HepG2 (cell line): ENCODE measurements around the gene RREB1. TPM values are rescaled to one million over a fixed set of nuclear protein-coding genes. Genes with fewer than 3 reads are reported as not detected.

Experiments
- AHDC1 ChIP-seq: sonication (generic); formaldehyde crosslinking; IDR thresholded peaks from 2 replicates; pipeline ENCODE4 v1.5.1; 2020; ENCODE audit warnings: mild to moderate bottlenecking, missing genetic modification reagents, borderline replicate concordance
- ERF ChIP-seq: IDR thresholded peaks from 2 replicates; pipeline ENCODE4 v1.6.1; 2018; ENCODE audit warnings: missing biosample characterization, missing genetic modification reagents
- ETV5 ChIP-seq: IDR thresholded peaks from 2 replicates; pipeline ENCODE4 v1.6.1; 2018; ENCODE audit warnings: missing biosample characterization, missing genetic modification reagents, inconsistent platforms, borderline replicate concordance
- FOXA3 ChIP-seq: IDR thresholded peaks from 2 replicates; pipeline ENCODE4 v1.6.1; 2016; ENCODE audit warnings: missing genetic modification reagents, missing compliant biosample characterization
- HDAC1 ChIP-seq: sonication (generic); formaldehyde crosslinking; IDR thresholded peaks from 2 replicates; pipeline ENCODE4 v1.5.1; 2020; ENCODE audit warnings: mild to moderate bottlenecking, missing genetic modification reagents
- MIXL1 ChIP-seq: IDR thresholded peaks from 2 replicates; pipeline ENCODE4 v1.6.1; 2016
- NFIC ChIP-seq: IDR thresholded peaks from 2 replicates; pipeline ENCODE4 v1.6.1; 2012; ENCODE audit warnings: mild to moderate bottlenecking, low read length, inconsistent platforms
- NR2F6 ChIP-seq, 2 experiments: IDR thresholded peaks; 2 replicates each; pipeline ENCODE4 v1.6.1; 2016; ENCODE audit warnings: antibody characterized with exemption in 1 of 2, mild to moderate bottlenecking in 1 of 2
- PATZ1 ChIP-seq: sonication (generic); formaldehyde crosslinking; IDR thresholded peaks from 2 replicates; pipeline ENCODE4 v1.4.0; 2020; ENCODE audit warnings: missing genetic modification reagents
- RBAK ChIP-seq: sonication (generic); formaldehyde crosslinking; IDR thresholded peaks from 2 replicates; pipeline ENCODE4 v1.5.1; 2020; ENCODE audit warnings: mild to moderate bottlenecking, missing genetic modification reagents
- RXRB ChIP-seq: IDR thresholded peaks from 2 replicates; pipeline ENCODE4 v1.6.1; 2016; ENCODE audit warnings: borderline replicate concordance, missing genetic modification reagents, missing compliant biosample characterization
- ZFX ChIP-seq: sonication (generic); formaldehyde crosslinking; IDR thresholded peaks from 2 replicates; pipeline ENCODE4 v1.4.0; 2020; ENCODE audit warnings: mild to moderate bottlenecking, low read depth, missing genetic modification reagents, moderate library complexity
- ZNF20 ChIP-seq: sonication (generic); formaldehyde crosslinking; IDR thresholded peaks from 2 replicates; pipeline ENCODE4 v1.4.0; 2020; ENCODE audit warnings: mild to moderate bottlenecking, moderate library complexity, missing genetic modification reagents
- ZNF281 ChIP-seq: sonication (generic); formaldehyde crosslinking; IDR thresholded peaks from 2 replicates; pipeline ENCODE4 v1.4.0; 2020; ENCODE audit warnings: missing genetic modification reagents, borderline replicate concordance
- ZNF564 ChIP-seq: sonication (generic); formaldehyde crosslinking; IDR thresholded peaks from 2 replicates; pipeline ENCODE4 v1.8.1; 2023; ENCODE audit warnings: mild to moderate bottlenecking, missing genetic modification reagents
- ZNF616 ChIP-seq: sonication (generic); formaldehyde crosslinking; IDR thresholded peaks from 2 replicates; pipeline ENCODE4 v1.5.0; 2020; ENCODE audit warnings: low read depth, mild to moderate bottlenecking, missing genetic modification reagents
- polyA plus RNA-seq, 8 experiments: library from polyadenylated mRNA; depleted of rRNA in 3 of 8; stranded (reverse) in 7 of 8; unstranded in 1 of 8; fragments of >200 nt; fragmentation: Illumina TruSeq in 4 of 8; extraction: Trizol in 4 of 8; gene quantifications; 2 replicates each; pipeline versions ENCODE4 v1.2.1 to v1.2.3, GENCODE V29; 2011 to 2016; ENCODE audit warnings: low read depth in 4 of 8, missing spikeins in 1 of 8, mixed read lengths in 1 of 8; ENCODE audit not compliant: insufficient read depth in 1 of 8
- total RNA-seq, 5 experiments: library from RNA; depleted of rRNA; stranded (reverse); fragments of >200 nt; fragmentation: Illumina TruSeq; extraction: Trizol; gene quantifications; 2 replicates each; pipeline ENCODE4 v1.2.3, GENCODE V29; 2016; ENCODE audit warnings: low read depth in 1 of 5

The RREB1 gene
- total and polyA plus RNA-seq, 2 of the 13 experiments (the other 11 are each of a cell fraction or from before 2014, with no cell fraction given), result 6.1 to 23.2 TPM

- peak; percentile 25; the same call in 1 of the 2 replicates for TF ChIP-seq ZNF281 (CRISPR knock-in tag)
- TF ChIP-seq MIXL1 (CRISPR knock-in tag), result 0 out of 2 replicates have a peak, but pooled peaks have one; percentile 64
- peak; percentile 48; the same call in 1 of the 2 replicates for TF ChIP-seq ERF
- TF ChIP-seq ZFX, result peak; percentile 82
- TF ChIP-seq NFIC, result peak; percentile 84
- TF ChIP-seq HDAC1, result peak; percentile 22; the same call in 1 of the 2 replicates
- peak; percentile 65; the same call in 1 of the 2 replicates for TF ChIP-seq AHDC1 (CRISPR knock-in tag)
- TF ChIP-seq FOXA3 (CRISPR knock-in tag), result peak; percentile 73; the same call in 1 of the 2 replicates
- no peak for TF ChIP-seq RBAK (CRISPR knock-in tag)
- TF ChIP-seq PATZ1, result peak; percentile 78
- TF ChIP-seq ZNF564 (CRISPR knock-in tag), result peak; percentile 72; the same call in 1 of the 2 replicates
- peak; percentile 76; the same call in 1 of the 2 replicates for TF ChIP-seq ETV5 (CRISPR knock-in tag)
- peak; percentile 79; the same call in 1 of the 2 replicates for TF ChIP-seq RXRB (CRISPR knock-in tag)
- peak; percentile 60 for TF ChIP-seq NR2F6 (IDR thresholded peaks at IDR 0.05)
- TF ChIP-seq NR2F6 (CRISPR knock-in tag; IDR thresholded peaks at IDR 0.05), result peak; percentile 74; the same call in 1 of the 2 replicates
- no peak for TF ChIP-seq ZNF20 (CRISPR knock-in tag)
- TF ChIP-seq ZNF616 (CRISPR knock-in tag), result 0 out of 2 replicates have a peak, but pooled peaks have one; percentile 22
These were observed 57.5 kb downstream of the RREB1 start (continued) for GRCh38 chr6:7165002-7165889.
